H9 (cell line): ENCODE data around the gene CCL17. TPM values are rescaled to one million over a fixed set of nuclear protein-coding genes. Genes with fewer than 3 reads are reported as not detected.

ENCODE experiments used
- DNase-seq: peaks from one replicate; pipeline ENCODE4 v3.0.0-alpha.2; 2017
- H2AFZ ChIP-seq: one replicate; pipeline ENCODE4 v1.6.1; 2013; ENCODE audit warnings: mild to moderate bottlenecking, low read length, control low read depth, moderate library complexity
- H2AK5ac ChIP-seq: 2 replicates; pipeline ENCODE4 v1.6.1; 2013; ENCODE audit warnings: low read length, control low read depth, mixed read lengths; ENCODE audit not compliant: insufficient read length
- H2BK120ac ChIP-seq: one replicate; pipeline ENCODE4 v1.6.1; 2013; ENCODE audit warnings: low read depth, mild to moderate bottlenecking, low read length, control low read depth, inconsistent platforms; ENCODE audit not compliant: poor library complexity, severe bottlenecking
- H2BK12ac ChIP-seq: 2 replicates; pipeline ENCODE4 v1.6.1; 2013; ENCODE audit warnings: low read length, control low read depth, mixed read lengths, low read depth; ENCODE audit not compliant: insufficient read length
- H2BK15ac ChIP-seq: 2 replicates; pipeline ENCODE4 v1.6.1; 2013; ENCODE audit warnings: low read depth, low read length, control low read depth
- H2BK20ac ChIP-seq: one replicate; pipeline ENCODE4 v1.6.1; 2013; ENCODE audit warnings: low read depth, mild to moderate bottlenecking, low read length, control low read depth, inconsistent platforms; ENCODE audit not compliant: poor library complexity, severe bottlenecking
- H2BK5ac ChIP-seq: 2 replicates; pipeline ENCODE4 v1.6.1; 2013; ENCODE audit warnings: low read length, control low read depth, mixed read lengths; ENCODE audit not compliant: insufficient read length
- H3K14ac ChIP-seq: 2 replicates; pipeline ENCODE4 v1.6.1; 2013; ENCODE audit warnings: low read length, control low read depth; ENCODE audit not compliant: insufficient read depth
- H3K18ac ChIP-seq: 2 replicates; pipeline ENCODE4 v1.6.1; 2013; ENCODE audit warnings: low read depth, mild to moderate bottlenecking, mixed read lengths, low read length, control low read depth; ENCODE audit not compliant: insufficient read length
- H3K23ac ChIP-seq: 2 replicates; pipeline ENCODE4 v1.6.1; 2013; ENCODE audit warnings: low read length, control low read depth, mixed read lengths, low read depth; ENCODE audit not compliant: insufficient read length
- H3K23me2 ChIP-seq: 2 replicates; pipeline ENCODE4 v1.6.1; 2013; ENCODE audit warnings: low read depth, mild to moderate bottlenecking, mixed read lengths, low read length, control low read depth; ENCODE audit not compliant: insufficient read length, poor library complexity, severe bottlenecking
- H3K27ac ChIP-seq: 2 replicates; pipeline ENCODE4 v1.5.1; 2013; ENCODE audit warnings: low read length, control low read depth, mixed read lengths, low read depth; ENCODE audit not compliant: insufficient read length
- H3K27me3 ChIP-seq: 2 replicates; pipeline ENCODE4 v1.6.1; 2013; ENCODE audit warnings: low read length, control low read depth, inconsistent platforms; ENCODE audit not compliant: insufficient read depth
- H3K4ac ChIP-seq: 2 replicates; pipeline ENCODE4 v1.6.1; 2013; ENCODE audit warnings: low read depth, mild to moderate bottlenecking, control low read depth, inconsistent platforms, low read length, moderate library complexity
- H3K4me1 ChIP-seq: 2 replicates; pipeline ENCODE4 v1.6.1; 2013; ENCODE audit warnings: low read length, control low read depth, inconsistent platforms; ENCODE audit not compliant: insufficient read depth
- H3K4me2 ChIP-seq: 2 replicates; pipeline ENCODE4 v1.6.1; 2013; ENCODE audit warnings: low read length, control low read depth, mixed read lengths; ENCODE audit not compliant: insufficient read length, insufficient read depth
- H3K56ac ChIP-seq: 2 replicates; pipeline ENCODE4 v1.6.1; 2013; ENCODE audit warnings: low read depth, mild to moderate bottlenecking, mixed read lengths, low read length, control low read depth; ENCODE audit not compliant: insufficient read length
- H3K79me1 ChIP-seq: 2 replicates; pipeline ENCODE4 v1.6.1; 2013; ENCODE audit warnings: low read depth, mild to moderate bottlenecking, moderate library complexity, low read length, control low read depth, inconsistent platforms; ENCODE audit not compliant: insufficient read depth, poor library complexity, severe bottlenecking
- H3K79me2 ChIP-seq: 2 replicates; pipeline ENCODE4 v1.6.1; 2013; ENCODE audit warnings: low read length, control low read depth, inconsistent platforms; ENCODE audit not compliant: insufficient read depth
- H3K9ac ChIP-seq: 2 replicates; pipeline ENCODE4 v1.6.1; 2013; ENCODE audit warnings: low read length, control low read depth, mixed read lengths; ENCODE audit not compliant: insufficient read length; ENCODE audit errors: extremely low read depth
- H3K9me3 ChIP-seq: one replicate; pipeline ENCODE4 v1.6.1; 2013; ENCODE audit warnings: low read depth, low read length, inconsistent platforms; ENCODE audit not compliant: control insufficient read depth
- H3T11ph ChIP-seq: one replicate; pipeline ENCODE4 v1.6.1; 2013; ENCODE audit warnings: mild to moderate bottlenecking, low read length, control low read depth, inconsistent platforms
- H4K20me1 ChIP-seq: one replicate; pipeline ENCODE4 v1.6.1; 2013; ENCODE audit not compliant: control insufficient read depth, insufficient read length, insufficient read depth
- H4K5ac ChIP-seq: 2 replicates; pipeline ENCODE4 v1.6.1; 2013; ENCODE audit warnings: low read depth, mild to moderate bottlenecking, mixed read lengths, low read length, control low read depth; ENCODE audit not compliant: insufficient read length
- H4K8ac ChIP-seq: replicated peaks from 2 replicates; pipeline ENCODE4 v1.6.1; 2013; ENCODE audit warnings: low read length, control low read depth, mixed read lengths, low read depth; ENCODE audit not compliant: insufficient read length
- H4K91ac ChIP-seq: 2 replicates; pipeline ENCODE4 v1.6.1; 2013; ENCODE audit warnings: low read depth, mild to moderate bottlenecking, moderate library complexity, mixed read lengths, low read length, control low read depth; ENCODE audit not compliant: insufficient read length
- H3K27ac Mint-ChIP-seq, 3 experiments: 2 replicates in 2 of 3; 3 replicates in 1 of 3; pipeline ENCODE4 v1.8.0; 2020 to 2021; ENCODE audit warnings: mixed read lengths in 3 of 3, mild to moderate bottlenecking in 1 of 3, moderate library complexity in 1 of 3
- H3K27me3 Mint-ChIP-seq: 2 replicates; pipeline ENCODE4 v1.8.0; 2021; ENCODE audit warnings: low read depth, mild to moderate bottlenecking, moderate library complexity, mixed read lengths
- H3K36me3 Mint-ChIP-seq, 3 experiments: 2 replicates in 2 of 3; 3 replicates in 1 of 3; pipeline ENCODE4 v1.8.0; 2020 to 2021; ENCODE audit warnings: low read depth in 3 of 3, mixed read lengths in 3 of 3; ENCODE audit not compliant: insufficient read depth in 1 of 3
- H3K4me1 Mint-ChIP-seq, 2 experiments: 2 replicates each; pipeline ENCODE4 v1.8.0; 2020; ENCODE audit warnings: mixed read lengths in 2 of 2
- H3K4me3 Mint-ChIP-seq, 2 experiments: 2 replicates in 1 of 2; 3 replicates in 1 of 2; pipeline ENCODE4 v1.8.0; 2020 to 2021; ENCODE audit warnings: mild to moderate bottlenecking in 2 of 2, mixed read lengths in 2 of 2, moderate library complexity in 1 of 2
- H3K9me3 Mint-ChIP-seq, 2 experiments: 2 replicates in 1 of 2; 3 replicates in 1 of 2; pipeline ENCODE4 v1.8.0; 2020; ENCODE audit warnings: mild to moderate bottlenecking in 2 of 2, mixed read lengths in 2 of 2, moderate library complexity in 1 of 2
- CTCF ChIP-seq: fragments of 200-600 bp; sonication (generic); conservative IDR thresholded peaks from 3 replicates; pipeline ENCODE4 v1.8.0; 2021; ENCODE audit warnings: antibody characterized with exemption, mild to moderate bottlenecking
- WGBS: extraction: QIAGEN DNeasy Blood & Tissue Kit; methylation state at CpG from one replicate; pipeline ENCODE4 v1.1.7; 2013; ENCODE audit warnings: missing lambda C conversion rate, low lambda C conversion rate, mixed read lengths; ENCODE audit not compliant: insufficient read length; ENCODE audit errors: extremely low coverage; 5-methylcytosine and 5-hydroxymethylcytosine counted together
- total RNA-seq: library from RNA; stranded (reverse); gene quantifications from 2 replicates; pipeline ENCODE4 v1.2.1, GENCODE V29; 2021

CCL17 gene
- total RNA-seq, 1 experiment from 2014 or later, result not detected

DNA sequence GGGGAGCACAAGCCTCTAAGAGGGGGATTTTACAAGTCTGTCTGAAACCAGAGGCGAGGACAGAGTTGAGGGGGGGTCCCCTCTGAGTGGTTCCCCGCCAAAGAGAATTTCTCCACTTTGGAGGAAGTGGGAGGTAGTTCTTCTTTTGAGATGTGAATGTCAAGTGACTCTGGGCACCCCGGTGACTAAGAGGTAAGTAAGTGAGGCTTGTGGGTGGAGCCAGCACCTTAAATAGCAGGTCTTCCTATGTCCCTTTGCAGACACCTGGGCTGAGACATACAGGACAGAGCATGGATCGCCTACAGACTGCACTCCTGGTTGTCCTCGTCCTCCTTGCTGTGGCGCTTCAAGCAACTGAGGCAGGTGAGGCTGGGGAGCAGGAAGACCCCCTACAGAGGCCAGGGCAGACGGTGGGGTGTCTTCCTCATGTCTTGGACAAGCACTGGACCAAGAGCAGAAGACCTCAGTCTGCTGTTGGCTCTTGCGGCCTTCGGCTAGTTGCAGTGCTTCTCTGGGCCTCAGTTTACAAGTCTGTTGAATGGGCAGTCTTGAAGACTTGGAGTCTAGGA lies 46.0 kb upstream of the CCL17 start, which contains the start of gene CCL22:
TSS of gene CCL22 (plus strand) at position 257 of the 569 bp plus-strand sequence. CDS start at position 291, 34 bp downstream.
- Mint-ChIP-seq H3K27me3 (peaks cover 4% of the 10 kb centered on the region), H3K9me3 (no peaks in the 10 kb centered on the region), H3K4me1 (peaks cover 0 to 4% of the 10 kb centered on the region in 2 experiments; a peak in 2 of 4 replicates), H3K36me3 (no peaks in the 10 kb centered on the region), H3K27ac (peak within 1 kb of the TSS in 1 of 3 experiments; percentile 64; a peak in 1 of 7 replicates), H3K4me3 (no peak within 1 kb of the TSS)
- Histone ChIP-seq H3K4me1 (no peaks in the 10 kb centered on the region), H3K9me3 (no peaks in the 10 kb centered on the region), H3K4ac (no peak within 1 kb of the TSS), H3K79me1 (no peaks in the 10 kb centered on the region), H2BK20ac (no peak within 1 kb of the TSS), H3K9ac (no peak within 1 kb of the TSS), H3K4me2 (no peak within 1 kb of the TSS), H4K8ac (peak within 1 kb of the TSS; percentile 89), H4K5ac (no peak within 1 kb of the TSS), H4K91ac (no peak within 1 kb of the TSS), H3K27ac (no peak within 1 kb of the TSS), H2BK12ac (no peak within 1 kb of the TSS), H2AFZ (no peak within 1 kb of the TSS), H3K23ac (no peak within 1 kb of the TSS), H3K14ac (peak within 1 kb of the TSS; percentile 31; the same call in 1 of the 2 replicates), H2BK15ac (no peak within 1 kb of the TSS), H2AK5ac (no peak within 1 kb of the TSS), H4K20me1 (no peaks in the 10 kb centered on the region), H3K27me3 (no peaks in the 10 kb centered on the region), H2BK120ac (no peak within 1 kb of the TSS), H3K79me2 (no peaks in the 10 kb centered on the region), H3K18ac (no peak within 1 kb of the TSS), H3T11ph (no peak within 1 kb of the TSS), H3K23me2 (no peaks in the 10 kb centered on the region), H2BK5ac (no peak within 1 kb of the TSS), H3K56ac (no peak within 1 kb of the TSS)
- WGBS, result no CpG with 5 or more reads among the region's 9 CpGs
- no peak for TF ChIP-seq CTCF
- no peak for DNase-seq
